Tibial nerve (tissue), 4 donors: ENCODE data around the gene SLC25A14. TPM values are rescaled to one million over a fixed set of nuclear protein-coding genes. Genes with fewer than 3 reads are reported as not detected.

ENCODE experiments used
- DNase-seq, 2 donors: peaks; one replicate each; pipeline ENCODE4 v3.0.0-alpha.2; 2019; ENCODE audit warnings: low spot score in 2 of 2
- H3K27ac ChIP-seq, 4 donors: fragments of 200-600 bp; sonication (generic) in 3 of 4; one replicate each; pipeline ENCODE4 v1.5.1; 2017 to 2019; ENCODE audit warnings: mild to moderate bottlenecking in 1 of 4
- H3K27me3 ChIP-seq, 2 donors: fragments of 200-600 bp; sonication (generic) in 1 of 2; one replicate each; pipeline versions ENCODE4 v1.5.1 to v1.6.0; 2017 to 2019
- H3K36me3 ChIP-seq, 3 donors: fragments of 200-600 bp; sonication (generic); one replicate each; pipeline ENCODE4 v1.5.1; 2018 to 2019
- H3K4me1 ChIP-seq, 4 donors: fragments of 200-600 bp; sonication (generic) in 3 of 4; one replicate each; pipeline ENCODE4 v1.5.1; 2017 to 2019
- H3K4me3 ChIP-seq, 4 donors: fragments of 200-600 bp; sonication (generic) in 3 of 4; one replicate each; pipeline ENCODE4 v1.5.1; 2017 to 2019; ENCODE audit warnings: mild to moderate bottlenecking in 1 of 4, moderate library complexity in 1 of 4
- H3K9me3 ChIP-seq, 4 donors: fragments of 200-600 bp; sonication (generic) in 3 of 4; one replicate each; pipeline ENCODE4 v1.5.1; 2017 to 2019
- EP300 ChIP-seq, 2 donors: sonication (generic); formaldehyde crosslinking; IDR thresholded peaks; one replicate each; pipeline ENCODE4 v1.6.1; 2017; ENCODE audit warnings: antibody characterized with exemption in 2 of 2, mild to moderate bottlenecking in 1 of 2
- POLR2A ChIP-seq, 2 donors: fragments of 450-650 bp; IDR thresholded peaks; one replicate each; pipeline ENCODE4 v1.6.1; 2017; ENCODE audit warnings: antibody characterized with exemption in 2 of 2, mild to moderate bottlenecking in 2 of 2, moderate library complexity in 2 of 2
- WGBS, 2 donors: methylation state at CpG; one replicate each; pipeline ENCODE4 v1.1.5; 2018; 5-methylcytosine and 5-hydroxymethylcytosine counted together
- total RNA-seq, 4 donors: library from RNA; depleted of rRNA; stranded (reverse); fragments of >200 nt; gene quantifications; one replicate each; pipeline ENCODE4 v1.1.0, GENCODE V29; 2016
- TF ChIP-seq, protein P1 (sequence below), 5 experiments: fragments of 200-600 bp in 3 of 5; fragments of 450-650 bp in 2 of 5; sonication (generic) in 3 of 5; IDR thresholded peaks; one replicate each; pipeline ENCODE4 v1.5.1; 2016 to 2019; ENCODE audit warnings: antibody characterized with exemption in 5 of 5, mild to moderate bottlenecking in 3 of 5, moderate library complexity in 2 of 5

SLC25A14 gene
- total RNA-seq, 4 donors from 2014 or later, result 6.5 to 22.2 (median 20.4) TPM

DNA sequence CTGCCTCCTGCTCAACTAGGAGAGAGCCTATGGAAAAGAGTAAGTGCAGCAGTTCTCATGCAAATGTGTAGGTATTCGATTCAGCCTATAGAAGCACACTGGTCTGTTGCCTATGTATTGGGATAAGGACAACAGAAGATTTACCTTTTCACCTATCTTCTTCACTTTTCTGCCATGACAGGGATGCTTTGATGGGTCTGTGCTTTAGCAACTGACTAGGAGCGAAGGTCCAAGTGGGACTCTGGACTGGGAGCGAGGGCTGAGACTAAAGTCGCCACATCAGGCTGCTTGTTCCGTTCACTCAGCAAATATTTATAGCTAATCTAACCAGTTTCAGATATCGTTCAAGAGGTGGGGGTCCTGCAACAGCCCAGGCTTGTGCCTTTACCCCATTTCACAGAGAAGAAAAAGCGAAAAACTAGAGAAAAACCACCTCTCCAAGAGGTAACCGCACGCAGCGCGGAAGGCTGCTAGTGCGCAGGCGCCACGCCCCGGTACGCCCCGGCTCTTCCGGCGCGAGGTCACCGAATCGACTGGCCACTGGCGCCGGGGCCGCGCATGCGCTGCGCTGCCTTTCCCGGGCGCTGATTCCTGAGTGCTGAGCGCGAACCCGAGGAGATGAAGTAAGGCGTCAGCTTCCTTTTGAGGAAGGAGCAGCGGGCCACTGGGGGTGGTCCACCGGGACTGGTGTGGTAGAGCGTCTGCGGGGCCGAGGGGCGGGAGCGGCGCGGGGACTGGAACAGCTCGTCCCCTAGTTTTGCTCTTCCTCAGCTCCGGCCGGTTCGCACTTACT, 61.9 kb downstream of the SLC25A14 start, which contains the start of gene RBMX2:
TSS of gene RBMX2 (plus strand) at position 573 of the 793 bp plus-strand sequence. CDS start at position 619, 46 bp downstream.
- peak within 1 kb of the TSS in 3 of 4 donors; percentile 79 to 86 (median 85) for H3K27ac ChIP-seq
- TF ChIP-seq, protein P1, sequence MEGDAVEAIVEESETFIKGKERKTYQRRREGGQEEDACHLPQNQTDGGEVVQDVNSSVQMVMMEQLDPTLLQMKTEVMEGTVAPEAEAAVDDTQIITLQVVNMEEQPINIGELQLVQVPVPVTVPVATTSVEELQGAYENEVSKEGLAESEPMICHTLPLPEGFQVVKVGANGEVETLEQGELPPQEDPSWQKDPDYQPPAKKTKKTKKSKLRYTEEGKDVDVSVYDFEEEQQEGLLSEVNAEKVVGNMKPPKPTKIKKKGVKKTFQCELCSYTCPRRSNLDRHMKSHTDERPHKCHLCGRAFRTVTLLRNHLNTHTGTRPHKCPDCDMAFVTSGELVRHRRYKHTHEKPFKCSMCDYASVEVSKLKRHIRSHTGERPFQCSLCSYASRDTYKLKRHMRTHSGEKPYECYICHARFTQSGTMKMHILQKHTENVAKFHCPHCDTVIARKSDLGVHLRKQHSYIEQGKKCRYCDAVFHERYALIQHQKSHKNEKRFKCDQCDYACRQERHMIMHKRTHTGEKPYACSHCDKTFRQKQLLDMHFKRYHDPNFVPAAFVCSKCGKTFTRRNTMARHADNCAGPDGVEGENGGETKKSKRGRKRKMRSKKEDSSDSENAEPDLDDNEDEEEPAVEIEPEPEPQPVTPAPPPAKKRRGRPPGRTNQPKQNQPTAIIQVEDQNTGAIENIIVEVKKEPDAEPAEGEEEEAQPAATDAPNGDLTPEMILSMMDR (IDR thresholded peaks at IDR 0.05), result no peak
- peak; percentile 46 to 68 for TF ChIP-seq POLR2A (IDR thresholded peaks at IDR 0.05)
- peak; percentile 29 to 93 for TF ChIP-seq EP300 (IDR thresholded peaks at IDR 0.05)
- DNase-seq, result peak; percentile 33 to 39

DNA sequence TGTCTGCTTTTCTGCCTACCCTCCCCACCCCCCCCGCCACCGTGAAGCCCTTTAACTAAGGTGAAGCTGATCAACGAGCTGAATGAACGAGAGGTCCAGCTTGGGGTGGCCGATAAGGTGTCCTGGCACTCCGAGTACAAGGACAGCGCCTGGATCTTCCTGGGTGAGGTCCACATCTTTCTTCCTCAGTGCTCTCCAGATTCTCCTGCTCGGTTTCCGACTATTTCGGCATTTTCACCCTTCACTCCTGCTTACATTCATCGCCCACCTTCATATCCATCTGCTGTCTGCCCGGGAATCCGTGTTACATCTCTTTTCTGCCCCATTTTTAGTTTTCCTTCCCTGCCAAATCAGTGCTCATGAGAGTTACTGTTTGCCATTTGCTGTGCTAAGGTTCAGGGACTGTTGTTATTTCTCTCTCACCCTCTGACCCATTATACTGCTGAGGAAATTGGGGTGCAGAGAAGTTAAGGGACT, 62.5 kb downstream of the SLC25A14 start:
- H3K27me3 ChIP-seq, result peaks cover 0 to 10% of the 10 kb centered on the region in 2 donors
- H3K9me3 ChIP-seq, result no peaks in the 10 kb centered on the region
- H3K4me1 ChIP-seq, result peaks cover 0 to 19% (median 2%) of the 10 kb centered on the region in 4 donors
- peak overlapping the region; percentile 47 to 69 (median 62) for H3K4me3 ChIP-seq
- no peak for DNase-seq
- peak overlapping the region in 3 of 4 donors; percentile 79 to 86 (median 85) for H3K27ac ChIP-seq
- peaks cover 0 to 19% (median 0%) of the 10 kb centered on the region in 3 donors for H3K36me3 ChIP-seq
- WGBS, 2 donors, result 0 to 30% methylated on average over 13 of the region's 13 CpGs
- TF ChIP-seq EP300 (IDR thresholded peaks at IDR 0.05) (no peak), POLR2A (IDR thresholded peaks at IDR 0.05) (no peak)
- TF ChIP-seq, protein P1 (IDR thresholded peaks at IDR 0.05), result no peak

More for the DNA sequence above, 61.9 kb downstream of the SLC25A14 start, which contains the start of gene RBMX2:
- Histone ChIP-seq H3K4me3 (peak within 1 kb of the TSS; percentile 47 to 69 (median 62)), H3K27me3 (peaks cover 0 to 10% of the 10 kb centered on the region in 2 donors), H3K9me3 (no peaks in the 10 kb centered on the region), H3K4me1 (peaks cover 0 to 19% (median 2%) of the 10 kb centered on the region in 4 donors), H3K36me3 (peaks cover 0 to 19% (median 0%) of the 10 kb centered on the region in 3 donors)
- WGBS, 2 donors, result 2 to 37% methylated on average over 43 to 47 of the region's 47 CpGs

DNA sequence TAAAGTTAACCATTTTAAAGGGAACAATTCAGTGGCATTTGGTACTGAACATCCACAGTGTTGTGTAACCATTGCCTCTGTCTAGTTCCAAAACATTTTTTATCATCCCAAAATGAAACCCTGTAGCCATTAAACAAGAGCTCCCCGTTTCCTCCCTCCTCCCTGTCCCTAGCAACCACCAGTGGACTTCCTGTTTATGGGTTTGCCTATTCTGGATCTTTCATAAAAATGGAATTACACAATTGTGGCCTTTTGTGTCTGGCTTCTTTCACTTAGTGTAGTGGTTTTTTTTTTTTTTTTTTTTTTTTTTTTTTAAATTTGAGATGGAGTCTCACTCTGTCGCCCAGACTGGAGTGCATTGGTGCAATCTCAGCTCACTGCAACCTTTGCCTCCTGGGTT, 73.7 kb downstream of the SLC25A14 start:
- TF ChIP-seq, protein P1 (IDR thresholded peaks at IDR 0.05), result no peak
- TF ChIP-seq EP300 (IDR thresholded peaks at IDR 0.05), result no peak
- no peak for TF ChIP-seq POLR2A (IDR thresholded peaks at IDR 0.05)
- DNase-seq, result no peak
- no peaks in the 10 kb centered on the region for H3K27me3 ChIP-seq
- H3K9me3 ChIP-seq, result no peaks in the 10 kb centered on the region
- H3K27ac ChIP-seq, result no peak overlapping the region
- 60 to 61% methylated on average over 2 of the region's 2 CpGs for WGBS, 2 donors
- peaks cover 0 to 53% (median 0%) of the 10 kb centered on the region in 3 donors for H3K36me3 ChIP-seq
- H3K4me1 ChIP-seq, result no peaks in the 10 kb centered on the region
- H3K4me3 ChIP-seq, result no peak overlapping the region

DNA sequence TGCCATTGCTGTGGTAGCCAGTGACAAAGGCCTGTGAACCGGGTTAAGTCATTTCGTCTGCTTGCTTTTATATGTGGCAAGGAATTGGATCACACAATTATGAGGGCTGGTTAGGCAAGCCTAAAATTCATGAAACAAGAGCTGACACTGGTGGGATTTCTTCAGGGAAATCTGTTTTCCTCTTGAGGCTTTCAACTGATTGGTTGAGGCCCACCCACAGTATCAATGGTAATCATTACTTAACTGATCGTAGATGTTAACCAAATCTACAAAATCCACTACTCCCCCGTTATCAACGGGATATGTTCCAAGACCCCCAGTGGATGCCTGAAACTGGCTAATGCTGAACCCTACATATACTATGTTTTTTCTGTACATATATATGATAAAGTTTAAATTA, 75.1 kb downstream of the SLC25A14 start:
- no peaks in the 10 kb centered on the region for H3K9me3 ChIP-seq
- no peak for DNase-seq
- H3K27ac ChIP-seq, result no peak overlapping the region
- TF ChIP-seq, protein P1 (IDR thresholded peaks at IDR 0.05), result no peak
- TF ChIP-seq EP300 (IDR thresholded peaks at IDR 0.05), result no peak
- no peak for TF ChIP-seq POLR2A (IDR thresholded peaks at IDR 0.05)
- H3K4me1 ChIP-seq, result no peaks in the 10 kb centered on the region
- H3K27me3 ChIP-seq, result no peaks in the 10 kb centered on the region
- H3K36me3 ChIP-seq, result peaks cover 0 to 42% (median 0%) of the 10 kb centered on the region in 3 donors
- H3K4me3 ChIP-seq, result no peak overlapping the region
- WGBS, 2 donors, result 94 to 97% methylated on average over 5 of the region's 5 CpGs

DNA sequence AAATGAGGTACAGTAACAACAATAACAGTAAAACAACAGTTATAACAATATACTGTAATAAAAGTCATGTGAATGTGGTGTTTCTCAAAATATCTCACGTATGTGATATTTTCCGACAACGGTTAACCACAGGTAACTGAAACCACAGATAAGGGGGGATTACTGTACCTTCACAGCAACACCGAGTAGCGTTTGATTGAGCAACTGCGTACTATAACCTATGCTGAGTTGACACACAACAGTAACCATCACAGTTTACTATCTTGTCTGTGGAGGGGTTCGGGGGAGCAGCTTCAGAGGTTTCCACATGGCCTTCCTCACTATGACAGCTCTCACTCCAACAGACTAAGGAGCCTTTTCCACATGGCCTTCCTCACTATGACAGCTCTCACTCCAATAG, 75.5 kb downstream of the SLC25A14 start:
- Histone ChIP-seq H3K36me3 (peaks cover 0 to 39% (median 0%) of the 10 kb centered on the region in 3 donors), H3K4me3 (no peak overlapping the region), H3K4me1 (no peaks in the 10 kb centered on the region), H3K9me3 (no peaks in the 10 kb centered on the region), H3K27ac (no peak overlapping the region), H3K27me3 (no peaks in the 10 kb centered on the region)
- TF ChIP-seq POLR2A (IDR thresholded peaks at IDR 0.05), result no peak
- no peak for TF ChIP-seq EP300 (IDR thresholded peaks at IDR 0.05)
- TF ChIP-seq, protein P1 (IDR thresholded peaks at IDR 0.05), result no peak
- WGBS, 2 donors, result 87 to 92% methylated on average over 7 of the region's 7 CpGs
- no peak for DNase-seq
